ENCODE results near the gene HNRNPUL2. TPM values are rescaled to one million over a fixed set of nuclear protein-coding genes. Genes with fewer than 3 reads are reported as not detected.
"Not testable (repeated sequence)": the region's sequence is repeated elsewhere in the genome, so short reads cannot be mapped to it uniquely, and the experiment has no call there.

Gene HNRNPUL2
- total RNA-seq, 2 donors from 2014 or later = 54.0 to 60.1 TPM

DNA sequence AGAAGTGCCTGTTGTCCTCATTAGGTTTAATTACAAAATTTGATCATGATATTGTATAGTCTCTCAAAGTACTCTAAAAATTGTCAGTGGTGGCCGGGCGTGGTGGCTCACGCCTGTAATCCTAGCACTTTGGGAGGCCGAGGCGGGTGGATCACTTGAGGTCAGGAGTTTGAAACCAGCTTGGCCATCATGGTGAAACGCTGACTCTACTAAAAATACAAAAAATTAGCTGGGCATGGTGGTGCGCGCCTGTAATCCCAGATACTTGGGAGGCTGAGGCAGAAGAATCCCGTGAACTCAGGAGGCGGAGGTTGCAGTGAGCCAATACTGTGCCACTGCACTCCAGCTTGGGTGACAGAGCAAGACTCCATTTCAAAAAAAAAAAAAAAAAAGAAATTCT lies 51.8 kb downstream of the HNRNPUL2 start:
- Mint-ChIP-seq H3K4me1 (peaks cover 20% of the 10 kb centered on the region), H3K36me3 (ENCODE audit: low read depth) (peaks cover 80% of the 10 kb centered on the region)
- H3K4me3 Mint-ChIP-seq; H3K27ac Mint-ChIP-seq; H3K27me3 Mint-ChIP-seq; H3K9me3 Mint-ChIP-seq; ATAC-seq (replicated peaks): not testable (repeated sequence)

DNA sequence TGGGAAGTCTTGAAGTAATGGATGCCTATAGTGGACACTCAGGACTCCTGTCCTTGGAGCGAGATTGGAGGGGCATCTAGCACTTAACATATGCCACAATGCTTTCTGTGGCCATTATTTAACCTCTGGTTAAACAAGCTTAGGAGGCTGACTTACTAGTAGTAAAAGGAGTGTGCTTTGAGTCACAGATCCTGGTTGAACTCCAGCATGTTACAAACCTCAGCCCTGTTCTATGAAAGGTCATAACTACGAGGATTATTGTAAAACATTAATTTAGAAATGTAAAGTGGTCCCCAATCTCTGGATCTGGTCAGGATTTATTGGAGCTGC lies 54.1 kb downstream of the HNRNPUL2 start:
- Mint-ChIP-seq H3K9me3 (no peaks in the 10 kb centered on the region), H3K4me1 (peaks cover 26% of the 10 kb centered on the region), H3K27me3 (no peaks in the 10 kb centered on the region), H3K36me3 (ENCODE audit: low read depth) (peaks cover 93% of the 10 kb centered on the region), H3K4me3 (peak overlapping the region; percentile 99), H3K27ac (no peak overlapping the region)
- no peak for ATAC-seq (replicated peaks)

DNA sequence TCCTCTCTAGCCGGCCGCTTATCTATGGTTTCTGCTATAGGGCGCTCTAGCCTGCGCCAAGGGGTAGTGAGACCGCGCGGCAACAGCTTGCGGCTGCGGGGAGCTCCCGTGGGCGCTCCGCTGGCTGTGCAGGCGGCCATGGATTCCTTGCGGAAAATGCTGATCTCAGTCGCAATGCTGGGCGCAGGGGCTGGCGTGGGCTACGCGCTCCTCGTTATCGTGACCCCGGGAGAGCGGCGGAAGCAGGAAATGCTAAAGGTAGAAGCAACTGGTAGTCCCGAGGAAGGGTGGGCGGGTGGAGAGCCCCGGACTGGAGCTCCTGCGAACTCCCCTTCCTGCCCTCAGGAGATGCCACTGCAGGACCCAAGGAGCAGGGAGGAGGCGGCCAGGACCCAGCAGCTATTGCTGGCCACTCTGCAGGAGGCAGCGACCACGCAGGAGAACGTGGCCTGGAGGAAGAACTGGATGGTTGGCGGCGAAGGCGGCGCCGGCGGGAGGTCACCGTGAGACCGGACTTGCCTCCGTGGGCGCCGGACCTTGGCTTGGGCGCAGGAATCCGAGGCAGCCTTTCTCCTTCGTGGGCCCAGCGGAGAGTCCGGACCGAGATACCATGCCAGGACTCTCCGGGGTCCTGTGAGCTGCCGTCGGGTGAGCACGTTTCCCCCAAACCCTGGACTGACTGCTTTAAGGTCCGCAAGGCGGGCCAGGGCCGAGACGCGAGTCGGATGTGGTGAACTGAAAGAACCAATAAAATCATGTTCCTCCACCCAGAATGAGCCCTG lies 55.5 kb downstream of the HNRNPUL2 start, which contains the start of the genes LBHD1 and UQCC3:
LBHD1 (minus strand) TSS at position 660 of the 782 bp plus-strand sequence. CDS start 2,236 bp downstream, outside the sequence.
UQCC3 (plus strand) TSS at position 66 of the 782 bp plus-strand sequence; CDS start at position 139, 73 bp downstream.
- peak; percentile 89 for ATAC-seq (replicated peaks)
- peak within 1 kb of the TSS; percentile 98 for H3K27ac Mint-ChIP-seq
- H3K9me3 Mint-ChIP-seq = no peaks in the 10 kb centered on the region
- peaks cover 20% of the 10 kb centered on the region for H3K4me1 Mint-ChIP-seq
- H3K36me3 Mint-ChIP-seq (ENCODE audit: low read depth) = peaks cover 93% of the 10 kb centered on the region
- H3K4me3 Mint-ChIP-seq = peak within 1 kb of the TSS; percentile 99
- H3K27me3 Mint-ChIP-seq = no peaks in the 10 kb centered on the region

DNA sequence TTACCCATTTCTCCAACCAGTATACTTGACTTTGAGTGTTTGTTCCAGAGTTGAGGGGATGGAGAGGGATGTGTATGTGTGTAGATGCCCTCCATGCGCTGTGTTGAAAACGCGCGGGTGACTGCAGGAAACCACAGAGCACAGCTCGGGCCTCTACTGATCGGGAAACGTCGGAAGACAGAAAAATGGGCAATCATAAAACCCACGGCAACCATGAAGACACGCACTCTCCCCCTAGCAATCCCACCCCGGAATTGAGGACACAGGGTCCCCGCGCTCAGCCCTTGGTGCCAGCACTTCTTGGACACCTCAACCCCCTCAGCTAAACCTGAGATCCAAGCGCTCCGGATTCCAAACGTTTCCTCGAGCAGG lies 56.0 kb downstream of the HNRNPUL2 start:
- Mint-ChIP-seq H3K27ac (peak overlapping the region; percentile 98), H3K4me1 (peaks cover 19% of the 10 kb centered on the region), H3K9me3 (no peaks in the 10 kb centered on the region), H3K27me3 (no peaks in the 10 kb centered on the region), H3K36me3 (ENCODE audit: low read depth) (peaks cover 93% of the 10 kb centered on the region), H3K4me3 (peak overlapping the region; percentile 99)
- ATAC-seq (replicated peaks) = peak; percentile 27

DNA sequence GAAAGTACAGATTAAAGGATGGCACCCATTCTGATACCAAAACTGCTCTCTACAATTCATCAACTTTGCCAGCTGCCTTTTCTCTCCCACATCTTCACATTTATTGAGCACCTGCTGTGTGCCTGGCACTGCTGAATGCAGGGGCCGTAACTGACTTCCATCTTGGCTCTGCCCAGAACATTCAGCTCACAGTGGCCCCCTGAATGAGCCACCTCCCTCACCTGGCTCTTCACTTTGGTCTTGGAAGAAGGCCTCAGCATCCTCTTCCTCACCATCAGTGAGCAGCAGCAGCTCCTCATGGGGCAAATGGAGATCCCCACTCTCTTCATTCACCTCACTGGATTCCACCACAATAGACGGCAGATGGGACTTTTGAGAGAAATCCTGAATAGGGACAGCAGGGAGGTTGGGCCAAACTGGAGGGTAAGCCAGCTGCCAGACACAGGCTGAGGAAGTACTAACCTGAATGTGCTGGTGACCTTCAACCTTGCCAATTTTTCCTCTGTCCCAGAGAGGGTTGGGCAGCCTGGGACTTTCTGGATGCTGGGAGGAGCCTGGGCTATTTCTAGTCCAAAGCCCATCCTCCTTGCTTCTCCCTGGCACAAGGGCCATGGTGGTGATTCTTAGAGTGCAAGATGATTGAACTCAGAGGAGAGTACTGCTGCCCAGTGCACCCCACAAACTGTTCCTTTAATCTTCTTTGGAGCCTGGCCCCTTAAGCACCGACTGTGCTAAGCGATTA lies 57.7 kb downstream of the HNRNPUL2 start:
- Mint-ChIP-seq H3K36me3 (ENCODE audit: low read depth) (peaks cover 96% of the 10 kb centered on the region), H3K4me1 (peaks cover 14% of the 10 kb centered on the region), H3K4me3 (peak overlapping the region; percentile 99), H3K27me3 (no peaks in the 10 kb centered on the region), H3K9me3 (no peaks in the 10 kb centered on the region), H3K27ac (peak overlapping the region; percentile 98)
- ATAC-seq (replicated peaks) = no peak

DNA sequence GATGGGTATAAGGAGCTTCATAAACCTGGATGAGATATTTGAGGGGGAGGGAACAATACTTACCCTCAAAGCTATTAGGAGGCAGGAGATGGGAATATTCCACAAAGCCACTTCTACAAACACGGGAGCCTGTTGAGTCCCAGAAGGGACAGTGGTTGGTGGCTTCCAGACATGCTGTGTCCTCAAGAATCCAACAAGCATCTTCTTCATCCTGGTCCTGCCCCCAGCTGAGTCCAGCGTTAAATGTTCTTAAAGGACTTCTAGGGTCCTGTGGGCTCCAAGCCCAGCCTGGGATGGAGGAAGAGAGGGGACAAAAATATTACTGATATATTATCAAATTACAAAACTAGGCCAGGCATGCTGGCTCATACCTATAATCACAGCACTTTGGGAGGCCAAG lies 59.8 kb downstream of the HNRNPUL2 start:
- Mint-ChIP-seq H3K36me3 (ENCODE audit: low read depth) (peaks cover 100% of the 10 kb centered on the region), H3K27me3 (no peaks in the 10 kb centered on the region), H3K4me3 (peak overlapping the region; percentile 89), H3K9me3 (no peaks in the 10 kb centered on the region), H3K27ac (peak overlapping the region; percentile 82), H3K4me1 (peaks cover 13% of the 10 kb centered on the region)
- ATAC-seq (replicated peaks) = no peak

DNA sequence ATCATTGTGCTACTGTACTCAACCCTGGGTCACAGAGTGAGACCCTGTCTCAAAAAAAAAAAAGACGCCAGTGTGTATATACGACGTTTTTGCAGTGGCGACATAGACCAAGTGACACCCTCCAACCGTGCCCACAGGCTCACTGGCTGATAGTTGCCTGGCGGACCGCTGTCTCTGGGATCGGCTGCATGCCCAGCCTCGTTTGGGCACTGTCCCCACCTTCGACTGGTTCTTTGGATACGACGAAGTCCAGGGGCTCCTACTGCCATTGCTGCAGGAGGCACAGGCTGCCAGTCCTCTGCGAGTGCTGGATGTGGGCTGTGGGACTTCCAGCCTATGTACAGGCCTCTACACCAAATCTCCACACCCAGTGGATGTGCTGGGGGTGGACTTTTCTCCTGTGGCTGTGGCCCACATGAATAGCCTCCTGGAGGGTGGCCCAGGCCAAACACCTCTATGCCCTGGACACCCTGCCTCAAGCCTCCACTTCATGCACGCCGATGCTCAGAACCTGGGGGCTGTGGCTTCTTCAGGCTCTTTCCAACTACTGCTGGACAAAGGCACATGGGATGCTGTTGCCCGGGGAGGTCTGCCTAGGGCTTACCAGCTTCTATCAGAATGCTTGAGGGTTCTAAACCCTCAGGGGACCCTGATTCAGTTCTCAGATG lies 60.9 kb downstream of the HNRNPUL2 start:
- Mint-ChIP-seq H3K27me3 (no peaks in the 10 kb centered on the region), H3K9me3 (no peaks in the 10 kb centered on the region), H3K4me1 (peaks cover 13% of the 10 kb centered on the region), H3K4me3 (peak overlapping the region; percentile 89), H3K27ac (peak overlapping the region; percentile 82), H3K36me3 (ENCODE audit: low read depth) (peaks cover 100% of the 10 kb centered on the region)
- no peak for ATAC-seq (replicated peaks)

DNA sequence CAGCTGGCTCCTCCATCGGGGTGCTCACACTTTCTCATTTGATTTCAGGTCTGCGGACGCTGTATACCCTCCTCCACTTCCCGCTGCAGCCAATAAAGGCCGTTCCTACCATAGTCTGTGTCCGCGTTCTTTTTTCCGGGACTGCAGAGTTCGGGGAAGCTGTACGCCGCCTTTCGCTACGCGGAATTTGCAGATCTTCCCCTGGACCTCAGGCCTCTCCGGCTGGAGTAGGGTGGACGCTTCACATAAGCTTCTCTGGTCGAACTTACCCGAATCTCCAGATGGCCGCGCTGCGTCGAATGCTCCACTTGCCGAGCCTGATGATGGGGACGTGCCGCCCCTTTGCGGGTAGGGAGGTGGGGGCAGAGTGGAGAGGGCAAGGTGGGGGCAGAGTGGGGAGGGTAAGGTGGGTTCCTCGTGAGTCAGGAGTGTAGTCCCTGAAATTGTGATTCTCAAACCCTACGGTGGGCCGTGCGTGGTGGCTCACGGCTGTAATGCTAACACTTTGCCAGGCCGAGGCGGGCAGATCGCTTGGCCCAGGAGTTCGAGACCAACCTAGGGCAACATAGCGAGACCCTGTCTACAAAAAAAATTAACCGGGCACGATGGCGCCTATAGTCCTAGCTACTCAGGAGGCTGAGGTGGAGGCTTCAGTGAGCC lies 61.5 kb downstream of the HNRNPUL2 start:
- peaks cover 100% of the 10 kb centered on the region for H3K36me3 Mint-ChIP-seq (ENCODE audit: low read depth)
- H3K27ac Mint-ChIP-seq = peak overlapping the region; percentile 82
- H3K9me3 Mint-ChIP-seq = no peaks in the 10 kb centered on the region
- H3K4me1 Mint-ChIP-seq = peaks cover 13% of the 10 kb centered on the region
- ATAC-seq (replicated peaks) = peak; percentile 32
- no peaks in the 10 kb centered on the region for H3K27me3 Mint-ChIP-seq
- peak overlapping the region; percentile 89 for H3K4me3 Mint-ChIP-seq

DNA sequence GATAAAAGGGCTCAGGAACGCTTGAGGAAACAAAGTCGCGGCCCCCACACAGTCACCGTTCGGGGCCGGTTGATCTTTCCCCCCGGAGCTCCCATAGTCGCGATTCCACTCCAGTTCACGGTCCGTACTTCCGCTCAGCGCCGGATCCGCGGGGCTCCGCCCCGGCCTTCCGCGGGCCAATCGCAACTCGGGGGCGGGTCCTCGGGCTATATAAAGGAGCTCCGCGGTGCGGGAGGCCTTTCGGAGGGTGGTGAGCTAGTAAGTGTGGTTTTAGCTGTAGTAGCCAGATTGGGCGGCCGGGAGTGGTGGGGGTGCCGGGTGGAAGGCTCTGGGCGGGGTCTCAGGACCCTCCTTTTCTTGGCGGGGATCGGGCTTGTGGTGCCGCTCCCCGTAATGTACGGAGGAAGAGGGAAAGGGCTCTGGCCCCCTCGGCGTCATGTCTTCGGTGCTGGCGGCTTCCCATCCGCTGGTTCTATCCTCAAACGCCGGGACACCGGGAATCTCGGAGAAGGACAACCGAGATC lies 62.1 kb downstream of the HNRNPUL2 start, which contains the start of the genes C11orf98 and CSKMT:
C11orf98 (minus strand) TSS at position 136 of the 524 bp plus-strand sequence; CDS start at position 95, 41 bp downstream.
CSKMT (plus strand) TSS at position 238 of the 524 bp plus-strand sequence. CDS start 568 bp downstream, outside the sequence.
- ATAC-seq (replicated peaks) = peak; percentile 96
- H3K4me3 Mint-ChIP-seq = peak within 1 kb of the TSS; percentile 89
- peak within 1 kb of the TSS; percentile 82 for H3K27ac Mint-ChIP-seq
- peaks cover 13% of the 10 kb centered on the region for H3K4me1 Mint-ChIP-seq
- H3K36me3 Mint-ChIP-seq (ENCODE audit: low read depth) = peaks cover 96% of the 10 kb centered on the region
- H3K27me3 Mint-ChIP-seq = no peaks in the 10 kb centered on the region
- no peaks in the 10 kb centered on the region for H3K9me3 Mint-ChIP-seq

DNA sequence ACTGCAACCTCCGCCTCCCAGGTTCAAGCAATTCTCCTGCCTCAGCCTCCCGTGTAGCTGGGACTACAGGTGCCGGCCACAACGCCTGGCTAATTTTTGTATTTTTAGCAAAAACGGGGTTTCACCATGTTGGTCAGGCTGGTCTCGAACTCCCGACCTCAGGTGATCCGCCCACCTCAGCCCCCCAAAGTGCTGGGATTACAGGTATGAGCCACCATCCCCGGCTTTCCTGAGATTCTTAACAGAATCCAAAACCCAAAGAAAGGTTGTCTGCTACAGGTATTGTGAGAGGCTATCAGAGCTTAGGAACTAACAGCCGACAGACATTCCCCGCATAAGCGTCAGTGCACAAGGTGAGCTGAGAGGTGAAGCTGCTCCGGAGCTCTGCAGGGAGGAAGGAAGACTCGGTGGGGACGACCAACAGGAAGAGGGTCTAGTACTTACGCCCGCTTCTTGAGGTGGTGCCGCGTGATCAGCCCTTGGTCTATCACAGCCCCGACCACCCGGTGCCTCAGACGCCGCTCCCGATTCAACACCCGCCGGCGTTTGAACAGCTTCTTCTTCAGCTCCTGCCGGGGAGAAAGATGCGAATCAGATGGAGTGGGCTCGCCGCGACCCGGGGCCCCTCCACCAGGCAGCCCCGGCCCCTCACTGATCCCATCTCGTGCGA lies 62.7 kb downstream of the HNRNPUL2 start:
- Mint-ChIP-seq H3K4me1 (peaks cover 10% of the 10 kb centered on the region), H3K4me3 (peak overlapping the region; percentile 89), H3K27ac (peak overlapping the region; percentile 82), H3K36me3 (ENCODE audit: low read depth) (peaks cover 90% of the 10 kb centered on the region), H3K9me3 (no peaks in the 10 kb centered on the region), H3K27me3 (no peaks in the 10 kb centered on the region)
- peak; percentile 41 for ATAC-seq (replicated peaks)

Other genes with a start within 250 kb of the HNRNPUL2 start
- 100 to 1,000 TPM; 155 to 336 TPM for gene AHNAK, start 180.7 kb downstream of the HNRNPUL2 start, total RNA-seq
- gene EEF1G, start 153.6 kb downstream of the HNRNPUL2 start, total RNA-seq = 1,000 to 10,000 TPM; 1,690 to 1,865 TPM
- 10 to 100 TPM; 23.8 to 25.7 TPM for gene TUT1, start 135.9 kb downstream of the HNRNPUL2 start, total RNA-seq
- gene MTA2, start 125.6 kb downstream of the HNRNPUL2 start, total RNA-seq = 100 to 1,000 TPM; 142 to 198 TPM
- 100 to 1,000 TPM; 122 to 130 TPM for gene EML3, start 114.7 kb downstream of the HNRNPUL2 start, total RNA-seq
- 1 to 10 TPM; 2.0 to 3.0 TPM for gene ROM1, start 114.2 kb downstream of the HNRNPUL2 start, total RNA-seq
- gene B3GAT3, start 105.5 kb downstream of the HNRNPUL2 start, total RNA-seq = 10 to 100 TPM; 60.5 to 71.9 TPM
- 100 to 1,000 TPM; 226 to 266 TPM for gene GANAB, start 80.8 kb downstream of the HNRNPUL2 start, total RNA-seq
- 10 to 100 TPM; 26.5 to 27.8 TPM for gene INTS5, start 74.2 kb downstream of the HNRNPUL2 start, total RNA-seq
- gene C11orf98, start 62.2 kb downstream of the HNRNPUL2 start, total RNA-seq = 10 to 100 TPM; 65.0 to 89.6 TPM
- 10 to 100 TPM; 23.6 TPM for gene CSKMT, start 62.1 kb downstream of the HNRNPUL2 start, total RNA-seq
- gene UQCC3, start 55.8 kb downstream of the HNRNPUL2 start, total RNA-seq = 1 to 10 TPM; 2.5 to 2.7 TPM
- 10 to 100 TPM; 27.0 to 28.5 TPM for gene LBHD1, start 55.2 kb downstream of the HNRNPUL2 start, total RNA-seq
- 10 to 100 TPM; 70.7 to 93.4 TPM for gene UBXN1, start 48.4 kb downstream of the HNRNPUL2 start, total RNA-seq
- under 1 TPM; 0.45 to 0.56 TPM for gene LRRN4CL, start 37.9 kb downstream of the HNRNPUL2 start, total RNA-seq
- gene BSCL2, start 20.0 kb downstream of the HNRNPUL2 start, total RNA-seq = 10 to 100 TPM; 31.1 to 39.2 TPM
- gene GNG3, start 19.8 kb downstream of the HNRNPUL2 start, total RNA-seq = not detected
- 10 to 100 TPM; 49.9 to 56.2 TPM for gene TTC9C, start 1.0 kb upstream of the HNRNPUL2 start, total RNA-seq
- 10 to 100 TPM; 12.8 to 13.9 TPM for gene ZBTB3, start 26.7 kb upstream of the HNRNPUL2 start, total RNA-seq
- 100 to 1,000 TPM in 1 of 2 donors, 10 to 100 TPM in 1; 92.0 to 114 TPM for gene POLR2G, start 34.1 kb upstream of the HNRNPUL2 start, total RNA-seq
- gene TAF6L, start 43.9 kb upstream of the HNRNPUL2 start, total RNA-seq = 10 to 100 TPM; 14.1 to 27.5 TPM
- gene TMEM179B, start 59.9 kb upstream of the HNRNPUL2 start, total RNA-seq = 10 to 100 TPM; 18.6 to 20.9 TPM
- 10 to 100 TPM in 1 of 2 donors, 1 to 10 TPM in 1; 6.2 to 16.2 TPM for gene TMEM223, start 64.5 kb upstream of the HNRNPUL2 start, total RNA-seq
- 100 to 1,000 TPM in 1 of 2 donors, 10 to 100 TPM in 1; 85.8 to 115 TPM for gene NXF1, start 78.0 kb upstream of the HNRNPUL2 start, total RNA-seq
- 10 to 100 TPM; 23.4 to 32.0 TPM for gene STX5, start 104.6 kb upstream of the HNRNPUL2 start, total RNA-seq
- under 1 TPM; 0.82 TPM for gene TEX54, start 105.4 kb upstream of the HNRNPUL2 start, total RNA-seq
- 100 to 1,000 TPM in 1 of 2 donors, 10 to 100 TPM in 1; 70.3 to 104 TPM for gene WDR74, start 112.1 kb upstream of the HNRNPUL2 start, total RNA-seq
- gene SLC3A2, start 153.4 kb upstream of the HNRNPUL2 start, total RNA-seq = 100 to 1,000 TPM; 176 to 287 TPM
- gene CHRM1, start 193.9 kb upstream of the HNRNPUL2 start, total RNA-seq = not detected